GM19467 (cell line): ENCODE results near the gene CIC.
A peak's percentile ranks its signal among the peaks of the same experiment; 100 is the strongest.

Source experiments
- ATAC-seq: cut with Tn5 transposase; IDR thresholded peaks from one replicate; pipeline ENCODE4 v1.9.1; 2021; ENCODE audit warnings: mild to moderate bottlenecking, moderate library complexity; ENCODE audit not compliant: unreplicated experiment

Gene CIC

DNA sequence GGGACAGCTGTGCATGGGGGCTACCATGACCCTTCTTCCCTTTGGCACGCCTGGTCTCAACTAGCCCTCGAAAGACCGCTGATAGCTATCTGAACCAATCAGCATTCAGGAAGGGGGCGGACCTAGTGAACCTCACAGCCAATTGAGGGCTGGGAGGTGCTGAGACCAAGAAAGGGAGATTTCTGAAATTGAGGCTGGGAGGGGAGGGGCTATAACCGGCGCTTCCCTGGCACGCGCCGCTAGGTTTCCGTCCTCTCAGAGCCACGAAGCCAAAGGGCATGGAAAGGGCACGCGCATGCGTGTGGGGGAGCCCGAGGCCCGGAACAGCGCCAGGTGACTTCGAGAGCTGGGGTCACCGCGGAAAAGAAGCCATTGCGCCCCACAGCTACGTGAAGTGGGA lies 37.6 kb downstream of the CIC start:
- ATAC-seq: no peak

DNA sequence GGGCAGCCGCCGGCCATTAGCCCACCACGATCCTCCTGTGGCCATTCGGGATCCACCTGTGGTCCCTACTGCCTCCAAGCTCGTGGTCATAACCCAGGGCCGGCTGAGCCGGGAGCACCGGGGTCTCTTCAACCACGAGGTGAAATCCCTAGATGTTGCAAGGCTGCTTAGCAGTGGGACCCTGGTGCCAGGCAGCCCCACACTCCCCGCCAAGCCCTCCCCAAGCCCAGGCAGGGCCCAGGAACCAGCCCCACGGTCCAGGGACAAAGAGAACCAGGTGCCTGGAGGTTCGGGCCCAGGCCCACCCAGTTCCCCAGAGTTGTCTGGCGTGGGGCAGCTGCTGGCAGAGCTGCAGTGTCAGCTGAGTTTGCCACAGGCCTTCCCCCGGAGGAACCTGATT lies 40.6 kb downstream of the CIC start:
- no peak for ATAC-seq

GRCh38 chr19:42311657-42312056 lies 42.6 kb downstream of the CIC start:
- no peak for ATAC-seq

DNA sequence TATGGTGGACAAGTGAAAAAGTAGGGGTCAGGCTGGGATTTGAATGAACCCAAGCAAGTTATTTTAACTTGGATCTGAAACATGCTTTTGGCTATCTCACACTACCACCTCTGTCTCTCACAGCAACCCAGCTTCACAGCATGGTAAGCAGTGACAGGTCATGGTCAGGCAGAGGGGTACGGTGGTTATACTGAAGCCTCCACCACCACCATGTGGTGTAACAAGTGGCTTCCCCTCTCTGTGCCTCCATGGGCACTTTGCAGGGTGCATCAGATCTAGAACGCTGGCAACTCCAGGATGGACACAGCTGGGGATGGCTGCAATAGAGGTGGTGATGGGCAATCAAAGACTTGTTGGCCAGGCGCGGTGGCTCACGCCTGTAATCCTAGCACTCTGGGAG lies 43.3 kb downstream of the CIC start:
- no peak for ATAC-seq

- ATAC-seq: no peak
These were observed 44.2 kb downstream of the CIC start, which contains the start of gene TMEM145 for GRCh38 chr19:42313096-42313839. TMEM145 (plus strand) TSS chr19:42313309; CDS start chr19:42313377, 68 bp downstream.

- no peak for ATAC-seq
These were observed 45.0 kb downstream of the CIC start for GRCh38 chr19:42313840-42314755.

- ATAC-seq: no peak
These were observed 46.0 kb downstream of the CIC start for GRCh38 chr19:42315024-42315423.

GRCh38 chr19:42316223-42317211 lies 47.5 kb downstream of the CIC start:
- ATAC-seq: no peak

GRCh38 chr19:42317535-42317934 lies 48.5 kb downstream of the CIC start:
- no peak for ATAC-seq

DNA sequence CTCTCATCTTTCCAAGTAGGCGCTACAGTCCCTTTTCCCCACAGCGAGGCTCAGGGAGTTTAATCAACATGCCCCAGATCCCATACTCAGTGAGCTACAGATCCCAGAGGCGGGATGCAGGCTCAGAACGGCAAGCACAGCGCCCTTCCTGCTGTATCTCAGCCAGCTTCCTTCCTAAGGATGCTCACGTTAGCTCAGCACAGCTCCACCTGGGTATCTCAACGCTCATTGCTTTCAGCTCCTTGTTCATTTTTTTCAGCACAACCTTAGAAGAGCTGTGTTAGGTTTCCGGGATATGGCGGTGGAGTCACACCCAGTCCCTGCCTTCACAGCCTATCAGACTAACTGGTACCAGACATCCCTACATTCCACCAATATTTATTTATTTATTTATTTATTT lies 53.3 kb downstream of the CIC start:
- ATAC-seq: no peak

GRCh38 chr19:42323473-42323851 lies 54.4 kb downstream of the CIC start:
- no peak for ATAC-seq

DNA sequence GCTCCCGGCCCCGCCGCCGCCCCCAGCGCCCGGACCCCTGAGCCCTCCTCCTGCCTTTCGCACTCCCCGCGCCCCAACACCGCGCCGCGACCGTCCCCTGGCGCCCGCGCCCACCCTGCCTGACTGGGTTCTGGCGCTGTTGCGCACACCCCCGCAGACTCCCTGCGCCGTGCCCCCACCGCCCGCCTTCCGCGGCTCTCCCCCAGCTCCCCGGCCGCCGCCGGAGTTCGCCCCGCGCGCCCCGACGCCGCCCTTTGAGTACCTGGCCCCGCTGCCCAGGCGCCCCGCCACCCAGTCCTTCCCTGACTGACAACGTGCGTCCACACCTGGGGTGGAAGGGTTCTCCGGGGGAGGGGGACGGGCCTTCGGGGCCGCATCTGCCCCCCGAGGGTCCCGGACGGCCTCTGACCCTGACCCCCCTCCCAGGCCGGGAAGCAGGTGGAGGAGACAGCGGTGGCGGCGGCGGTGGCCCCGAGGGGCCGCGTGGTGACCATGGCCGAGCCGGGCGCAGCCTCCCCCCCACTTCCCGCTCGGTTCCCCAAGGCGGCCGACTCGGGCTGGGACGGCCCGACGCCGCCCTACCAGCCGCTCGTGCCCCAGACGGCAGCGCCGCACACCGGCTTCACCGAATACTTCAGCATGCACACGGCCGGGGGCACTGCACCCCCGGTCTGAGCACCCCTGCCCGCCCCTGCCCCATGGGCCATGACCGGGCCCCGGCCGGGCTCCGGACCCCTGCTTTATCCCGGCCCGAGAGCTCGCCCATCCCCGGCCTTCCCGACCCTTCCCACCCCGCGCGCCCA lies 55.0 kb downstream of the CIC start:
- ATAC-seq: no peak

DNA sequence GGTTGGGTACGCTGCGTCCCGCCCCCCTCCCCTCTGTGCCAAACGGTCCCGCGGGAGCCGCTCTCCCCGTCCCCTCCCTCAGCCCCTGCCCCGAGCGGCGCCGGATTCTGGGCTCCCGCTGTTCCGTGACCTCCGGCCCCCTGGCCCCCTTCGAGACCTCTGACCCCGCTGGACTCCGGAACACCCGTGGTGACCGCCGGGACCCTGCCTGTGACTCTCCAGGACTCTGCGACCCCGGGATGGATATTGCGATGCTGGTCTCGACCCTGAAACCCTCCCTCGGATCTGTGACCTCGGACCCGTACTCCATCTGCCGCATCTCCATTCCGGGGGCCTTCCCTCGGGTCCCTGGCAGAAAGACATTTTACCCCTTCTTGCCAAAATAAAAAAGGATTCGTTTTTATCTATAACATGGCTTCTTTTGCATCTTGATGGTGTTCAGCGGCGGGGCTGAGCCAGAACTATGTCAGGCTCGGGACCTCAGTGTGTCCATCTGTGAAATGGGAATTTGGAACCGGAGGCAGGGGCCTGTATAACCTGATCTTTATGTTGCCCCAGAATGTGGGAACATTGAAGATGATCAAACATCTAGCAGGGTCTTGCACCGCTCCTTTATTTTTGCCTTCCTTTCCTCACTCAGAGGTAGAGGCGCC lies 55.7 kb downstream of the CIC start:
- ATAC-seq: no peak

GRCh38 chr19:42325308-42325895 lies 56.4 kb downstream of the CIC start, which contains the start of gene MEGF8:
MEGF8 (plus strand) TSS chr19:42325635; CDS start chr19:42326244, 609 bp downstream.
- ATAC-seq: peak; percentile 90

DNA sequence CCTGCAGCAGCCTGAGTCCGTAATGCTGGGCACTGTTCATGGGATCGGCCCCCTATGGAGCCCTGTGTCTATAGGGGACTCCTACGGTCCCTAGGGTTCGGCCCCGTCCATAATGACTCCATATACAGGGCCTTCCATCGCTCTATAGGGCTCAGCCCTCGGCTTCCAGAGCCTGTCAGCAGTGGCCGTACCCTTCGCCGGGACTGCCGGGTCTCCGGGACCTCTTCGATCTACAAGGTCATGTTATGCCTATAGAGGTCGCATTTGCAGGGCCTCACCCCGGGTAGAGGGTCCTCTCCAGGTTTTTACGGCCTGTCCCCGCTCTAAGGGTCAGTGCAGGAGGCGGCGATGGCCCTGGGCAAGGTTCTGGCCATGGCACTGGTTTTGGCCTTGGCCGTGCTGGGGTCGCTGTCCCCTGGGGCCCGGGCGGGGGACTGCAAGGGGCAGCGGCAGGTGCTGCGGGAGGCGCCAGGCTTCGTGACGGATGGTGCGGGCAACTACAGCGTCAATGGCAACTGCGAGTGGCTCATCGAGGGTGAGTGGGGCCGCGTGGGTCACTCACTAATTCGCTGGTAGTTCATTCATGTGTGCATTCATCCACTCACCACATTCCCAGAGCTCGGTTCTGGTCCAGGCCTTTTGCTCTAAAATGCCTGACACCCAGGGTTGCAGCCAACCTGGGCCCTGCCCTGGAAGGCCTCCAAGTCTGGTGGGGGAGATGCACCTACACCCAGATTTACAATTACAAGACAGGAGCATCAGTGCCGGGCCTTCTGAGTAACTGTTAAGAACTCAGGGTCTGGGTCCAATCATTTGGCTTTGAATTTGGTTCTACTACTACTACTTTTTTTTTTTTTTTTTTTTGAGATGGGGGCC lies 57.1 kb downstream of the CIC start:
- ATAC-seq: peak; percentile 11

DNA sequence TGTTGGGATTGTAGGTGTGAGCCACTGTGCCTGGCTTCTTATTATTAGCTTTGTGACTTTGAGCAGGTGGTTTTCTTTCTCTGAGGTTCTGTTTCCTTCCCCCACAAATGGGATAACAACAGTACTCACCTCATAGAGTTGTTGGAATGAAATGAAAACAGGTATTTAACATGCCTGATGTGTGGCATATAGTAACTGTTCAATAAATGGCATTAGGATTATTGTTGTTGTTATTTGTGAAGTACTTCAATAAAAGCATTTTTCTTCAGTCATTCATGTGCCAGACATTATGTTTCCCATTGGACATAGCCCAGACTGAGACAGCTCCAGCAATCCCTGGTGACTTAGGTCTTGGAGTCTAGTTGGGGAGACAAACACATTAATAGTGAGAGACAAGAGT lies 57.9 kb downstream of the CIC start:
- ATAC-seq: no peak

DNA sequence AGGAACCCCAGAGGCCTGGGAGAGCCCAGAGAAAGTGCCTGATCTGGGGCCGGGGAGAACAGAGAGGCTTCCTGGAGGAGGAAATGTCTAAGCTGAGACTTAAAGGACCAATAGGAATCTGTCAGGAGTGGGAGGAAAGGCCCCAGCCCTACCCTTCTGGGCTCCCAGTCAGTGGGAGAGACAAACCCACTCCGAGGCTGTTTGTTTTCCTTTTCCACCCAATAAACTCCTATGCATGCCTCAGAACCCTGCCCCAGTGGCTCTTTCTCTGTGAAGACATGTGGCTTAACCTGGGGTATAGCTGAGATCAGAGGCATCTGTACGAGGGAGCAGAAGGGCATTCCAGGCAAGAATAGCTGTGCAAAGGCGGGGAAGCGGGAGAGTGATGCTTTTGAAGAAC lies 58.3 kb downstream of the CIC start:
- ATAC-seq: no peak

DNA sequence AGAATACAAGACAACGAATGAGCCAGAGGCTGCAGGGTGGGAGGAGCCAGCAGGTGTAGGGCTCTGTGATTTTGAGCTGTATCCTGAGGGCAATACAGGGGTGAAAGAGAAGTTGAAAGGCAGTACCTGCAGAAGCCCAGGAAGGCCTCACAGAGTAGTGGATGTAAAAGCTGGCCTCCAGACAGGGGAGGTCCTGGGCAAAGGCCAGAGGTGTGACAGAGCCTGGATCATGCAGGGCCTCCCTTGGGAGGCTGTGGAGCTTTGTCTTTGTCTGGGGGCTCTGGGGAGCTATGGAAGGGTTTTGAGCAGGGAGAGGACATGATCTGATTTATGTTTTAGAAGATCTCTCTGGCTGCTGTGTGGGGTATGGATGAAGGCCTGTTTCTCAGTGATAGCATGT lies 59.1 kb downstream of the CIC start:
- ATAC-seq: no peak
